OCI-LY1 (cell line): ENCODE data around the gene STON2.

Source experiments
- H2AFZ ChIP-seq: fragments of 200-600 bp; sonication (generic), shearing (Covaris generic); 2 replicates; pipeline ENCODE4 v1.6.0; 2014; ENCODE audit warnings: antibody characterized with exemption, mild to moderate bottlenecking, low read length
- H3F3A ChIP-seq: fragments of 200-600 bp; sonication (generic), shearing (Covaris generic); 2 replicates; pipeline ENCODE4 v1.6.0; 2014; ENCODE audit warnings: mild to moderate bottlenecking, antibody characterized with exemption, low read length, moderate library complexity; ENCODE audit not compliant: insufficient read depth
- H3K27ac ChIP-seq: fragments of 200-600 bp; sonication (generic); 2 replicates; pipeline ENCODE4 v1.5.1; 2014; ENCODE audit warnings: low read length, mixed run types, mild to moderate bottlenecking, low read depth; ENCODE audit not compliant: poor library complexity, severe bottlenecking
- H3K27me3 ChIP-seq: fragments of 200-600 bp; sonication (generic); 2 replicates; pipeline ENCODE4 v1.6.0; 2014; ENCODE audit warnings: antibody characterized with exemption, mild to moderate bottlenecking, low read length, moderate library complexity; ENCODE audit not compliant: insufficient read depth
- H3K36me3 ChIP-seq: fragments of 200-600 bp; sonication (generic); 2 replicates; pipeline ENCODE4 v1.6.1; 2014; ENCODE audit warnings: mild to moderate bottlenecking, antibody characterized with exemption, low read length, moderate library complexity, mixed read lengths; ENCODE audit not compliant: insufficient read depth
- H3K4me1 ChIP-seq: fragments of 200-600 bp; sonication (generic); 2 replicates; pipeline ENCODE4 v1.5.1; 2014; ENCODE audit warnings: mild to moderate bottlenecking, low read length, moderate library complexity; ENCODE audit not compliant: insufficient read depth, severe bottlenecking
- H3K4me2 ChIP-seq: fragments of 200-600 bp; sonication (generic), shearing (Covaris generic); 2 replicates; pipeline ENCODE4 v1.6.1; 2014; ENCODE audit warnings: low read length
- H3K4me3 ChIP-seq: fragments of 200-600 bp; sonication (generic); 2 replicates; pipeline ENCODE4 v1.5.1; 2014; ENCODE audit warnings: low read length, low read depth, mild to moderate bottlenecking, mixed read lengths; ENCODE audit not compliant: poor library complexity, severe bottlenecking
- H3K79me2 ChIP-seq: fragments of 200-600 bp; shearing (Covaris generic); 2 replicates; pipeline ENCODE4 v1.6.1; 2016; ENCODE audit warnings: mixed run types, low read length, mixed read lengths; ENCODE audit not compliant: insufficient read depth
- H3K9ac ChIP-seq: fragments of 200-600 bp; sonication (generic), shearing (Covaris generic); 2 replicates; pipeline ENCODE4 v1.6.1; 2014; ENCODE audit warnings: mild to moderate bottlenecking, low read length, mixed read lengths
- H3K9me2 ChIP-seq: fragments of 200-600 bp; sonication (generic), shearing (Covaris generic); 2 replicates; pipeline ENCODE4 v1.6.1; 2014; ENCODE audit warnings: low read depth, mild to moderate bottlenecking, low read length, mixed read lengths
- H3K9me3 ChIP-seq: fragments of 200-600 bp; shearing (Covaris generic); 2 replicates; pipeline ENCODE4 v1.6.1; 2014; ENCODE audit warnings: low read length, mixed read lengths
- H4K20me1 ChIP-seq: fragments of 200-600 bp; sonication (generic), shearing (Covaris generic); 2 replicates; pipeline ENCODE4 v1.6.0; 2016; ENCODE audit warnings: mild to moderate bottlenecking, low read length; ENCODE audit not compliant: insufficient read depth
- EZH2 ChIP-seq: fragments of 200-600 bp; sonication (generic), shearing (Covaris generic); IDR thresholded peaks from 2 replicates; pipeline ENCODE4 v1.8.0; 2017; ENCODE audit warnings: borderline replicate concordance, mixed run types, mild to moderate bottlenecking, antibody characterized with exemption, low read length, moderate library complexity, mixed read lengths
- TF ChIP-seq, protein P1 (sequence below): fragments of 200-600 bp; sonication (generic), shearing (Covaris generic); IDR thresholded peaks from 2 replicates; pipeline ENCODE4 v1.5.1; 2017; ENCODE audit warnings: mild to moderate bottlenecking, antibody characterized with exemption, low read length, moderate library complexity, mixed read lengths

STON2 gene

DNA sequence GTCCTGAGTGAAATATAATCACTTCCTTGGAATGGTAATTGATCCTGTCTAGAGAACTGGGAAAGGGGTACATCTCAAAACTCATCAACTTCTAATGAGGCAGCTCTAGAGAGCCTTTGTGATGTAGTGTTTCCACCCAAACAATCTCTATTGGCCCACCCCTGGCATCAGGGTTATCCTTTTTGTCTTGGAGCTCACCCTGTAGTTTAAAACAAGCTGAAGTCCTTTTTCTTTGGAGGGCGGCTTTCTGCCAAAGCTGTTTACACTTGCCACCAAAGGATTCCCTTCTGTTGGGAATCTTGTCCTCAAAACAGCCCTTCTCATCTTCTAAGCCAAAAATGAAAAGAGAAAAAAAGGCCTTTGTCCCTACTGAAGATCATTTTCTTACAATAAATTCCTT lies 118.8 kb downstream of the STON2 start:
- H3K4me3 ChIP-seq: no peak overlapping the region
- H3K36me3 ChIP-seq: no peaks in the 10 kb centered on the region
- no peaks in the 10 kb centered on the region for H4K20me1 ChIP-seq
- H3K9ac ChIP-seq: no peak overlapping the region
- H3F3A ChIP-seq: no peaks in the 10 kb centered on the region
- H2AFZ ChIP-seq: no peak overlapping the region
- H3K4me2 ChIP-seq: no peak overlapping the region
- TF ChIP-seq, protein P1, sequence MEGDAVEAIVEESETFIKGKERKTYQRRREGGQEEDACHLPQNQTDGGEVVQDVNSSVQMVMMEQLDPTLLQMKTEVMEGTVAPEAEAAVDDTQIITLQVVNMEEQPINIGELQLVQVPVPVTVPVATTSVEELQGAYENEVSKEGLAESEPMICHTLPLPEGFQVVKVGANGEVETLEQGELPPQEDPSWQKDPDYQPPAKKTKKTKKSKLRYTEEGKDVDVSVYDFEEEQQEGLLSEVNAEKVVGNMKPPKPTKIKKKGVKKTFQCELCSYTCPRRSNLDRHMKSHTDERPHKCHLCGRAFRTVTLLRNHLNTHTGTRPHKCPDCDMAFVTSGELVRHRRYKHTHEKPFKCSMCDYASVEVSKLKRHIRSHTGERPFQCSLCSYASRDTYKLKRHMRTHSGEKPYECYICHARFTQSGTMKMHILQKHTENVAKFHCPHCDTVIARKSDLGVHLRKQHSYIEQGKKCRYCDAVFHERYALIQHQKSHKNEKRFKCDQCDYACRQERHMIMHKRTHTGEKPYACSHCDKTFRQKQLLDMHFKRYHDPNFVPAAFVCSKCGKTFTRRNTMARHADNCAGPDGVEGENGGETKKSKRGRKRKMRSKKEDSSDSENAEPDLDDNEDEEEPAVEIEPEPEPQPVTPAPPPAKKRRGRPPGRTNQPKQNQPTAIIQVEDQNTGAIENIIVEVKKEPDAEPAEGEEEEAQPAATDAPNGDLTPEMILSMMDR: no peak
- TF ChIP-seq EZH2: no peak
- no peaks in the 10 kb centered on the region for H3K27me3 ChIP-seq
- no peak overlapping the region for H3K27ac ChIP-seq
- H3K4me1 ChIP-seq: no peaks in the 10 kb centered on the region
- H3K9me2 ChIP-seq: no peaks in the 10 kb centered on the region
- H3K79me2 ChIP-seq: no peaks in the 10 kb centered on the region
- no peaks in the 10 kb centered on the region for H3K9me3 ChIP-seq

DNA sequence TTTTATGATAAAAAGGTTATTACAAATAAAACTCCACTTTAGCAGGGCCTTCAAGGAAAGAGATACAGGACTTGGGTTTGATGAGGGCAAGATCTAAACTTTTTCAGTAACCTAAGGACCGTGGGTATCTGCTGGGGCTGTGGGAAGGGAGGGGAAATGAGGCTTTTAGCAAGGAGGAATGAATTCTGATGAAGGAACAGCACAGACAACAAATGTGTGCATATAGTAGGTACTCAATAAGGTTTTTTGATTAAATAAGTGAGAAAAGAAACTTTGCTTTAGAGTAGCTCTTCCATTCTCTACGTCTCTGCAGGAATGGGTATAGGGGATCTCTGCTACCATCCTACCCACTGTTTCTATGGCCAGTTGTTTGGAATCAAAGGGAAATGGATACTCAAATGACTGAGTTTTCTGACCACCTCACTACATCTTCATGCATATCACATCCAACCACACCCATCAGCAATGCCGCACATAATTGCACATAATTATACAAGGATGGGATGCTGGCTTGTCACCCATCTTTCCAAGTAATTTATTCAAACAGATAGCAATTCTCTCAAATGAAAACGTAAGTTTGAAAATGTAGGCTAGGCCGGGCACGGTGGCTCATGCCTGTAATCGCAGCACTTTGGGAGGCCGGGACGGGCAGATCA lies 119.9 kb downstream of the STON2 start:
- Histone ChIP-seq H3K27me3 (no peaks in the 10 kb centered on the region), H3K4me1 (no peaks in the 10 kb centered on the region), H2AFZ (no peak overlapping the region), H3K9me2 (no peaks in the 10 kb centered on the region), H3K4me3 (no peak overlapping the region), H4K20me1 (no peaks in the 10 kb centered on the region), H3K4me2 (no peak overlapping the region), H3F3A (no peaks in the 10 kb centered on the region), H3K36me3 (no peaks in the 10 kb centered on the region), H3K79me2 (no peaks in the 10 kb centered on the region), H3K9ac (no peak overlapping the region), H3K27ac (no peak overlapping the region), H3K9me3 (no peaks in the 10 kb centered on the region)
- TF ChIP-seq, protein P1: no peak
- TF ChIP-seq EZH2: no peak

DNA sequence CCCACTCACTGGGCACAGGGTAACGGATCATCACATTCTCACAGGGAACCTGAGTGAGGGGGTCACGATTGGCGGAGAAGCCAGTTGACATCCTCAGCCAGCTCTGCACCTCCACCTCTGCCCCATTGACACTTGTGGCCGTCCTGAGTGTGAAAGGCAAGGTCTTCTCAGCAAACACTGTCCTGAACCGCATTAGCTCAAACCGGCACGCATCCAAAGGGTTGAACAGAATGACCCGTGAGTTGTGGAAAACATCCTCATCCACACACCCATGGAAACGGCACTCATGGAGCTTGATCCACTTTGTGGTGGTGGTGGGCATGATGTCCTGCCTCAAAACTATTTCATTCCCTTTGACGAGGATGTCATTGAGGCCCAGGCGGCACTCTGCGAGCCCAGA lies 123.0 kb downstream of the STON2 start:
- no peaks in the 10 kb centered on the region for H3K4me1 ChIP-seq
- H3K4me3 ChIP-seq: no peak overlapping the region
- H3F3A ChIP-seq: no peaks in the 10 kb centered on the region
- H3K27me3 ChIP-seq: 0 out of 2 replicates have a peak, but pooled peaks cover 3% of the 10 kb centered on the region
- no peaks in the 10 kb centered on the region for H3K36me3 ChIP-seq
- TF ChIP-seq EZH2: no peak
- TF ChIP-seq, protein P1: no peak
- H3K4me2 ChIP-seq: no peak overlapping the region
- H3K27ac ChIP-seq: no peak overlapping the region
- no peak overlapping the region for H3K9ac ChIP-seq
- H4K20me1 ChIP-seq: no peaks in the 10 kb centered on the region
- no peaks in the 10 kb centered on the region for H3K9me2 ChIP-seq
- H3K9me3 ChIP-seq: no peaks in the 10 kb centered on the region
- no peaks in the 10 kb centered on the region for H3K79me2 ChIP-seq
- H2AFZ ChIP-seq: no peak overlapping the region
